ENCODE data around the gene USH2A.

DNA sequence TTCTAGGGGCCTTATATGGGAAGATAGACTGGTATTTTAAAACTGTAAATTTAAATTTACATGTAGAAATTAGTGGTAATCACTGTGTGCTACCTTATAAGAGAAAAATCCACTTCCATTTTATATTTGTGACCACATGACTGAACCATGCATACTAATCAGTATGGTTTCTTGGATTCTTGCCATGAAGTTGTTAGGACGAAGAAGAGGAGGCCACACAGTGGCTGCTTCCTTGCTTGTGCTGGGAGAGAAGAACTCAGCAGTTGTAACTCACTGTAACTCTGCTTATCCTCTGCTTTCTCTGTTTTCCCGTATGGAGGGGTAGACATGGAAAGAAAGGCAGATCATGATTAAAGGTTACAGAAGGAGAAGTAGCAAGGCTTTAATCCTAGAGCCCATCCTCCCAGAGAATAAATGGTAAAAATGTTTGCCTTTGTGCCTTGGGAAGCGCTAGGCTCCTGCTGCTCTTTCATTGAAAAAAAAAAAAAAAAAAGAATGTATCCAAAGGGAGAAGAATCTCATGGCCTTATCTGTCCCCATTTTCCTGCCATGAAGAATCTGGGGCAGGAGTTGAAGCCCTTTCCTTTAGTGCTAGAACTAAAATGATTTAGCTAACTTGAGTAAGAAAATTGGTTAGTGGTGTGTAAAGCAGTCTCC, 823.7 kb downstream of the USH2A start:
- TF ChIP-seq POLR2A (IDR thresholded peaks at IDR 0.05), result no peak
- TF ChIP-seq, protein P1, sequence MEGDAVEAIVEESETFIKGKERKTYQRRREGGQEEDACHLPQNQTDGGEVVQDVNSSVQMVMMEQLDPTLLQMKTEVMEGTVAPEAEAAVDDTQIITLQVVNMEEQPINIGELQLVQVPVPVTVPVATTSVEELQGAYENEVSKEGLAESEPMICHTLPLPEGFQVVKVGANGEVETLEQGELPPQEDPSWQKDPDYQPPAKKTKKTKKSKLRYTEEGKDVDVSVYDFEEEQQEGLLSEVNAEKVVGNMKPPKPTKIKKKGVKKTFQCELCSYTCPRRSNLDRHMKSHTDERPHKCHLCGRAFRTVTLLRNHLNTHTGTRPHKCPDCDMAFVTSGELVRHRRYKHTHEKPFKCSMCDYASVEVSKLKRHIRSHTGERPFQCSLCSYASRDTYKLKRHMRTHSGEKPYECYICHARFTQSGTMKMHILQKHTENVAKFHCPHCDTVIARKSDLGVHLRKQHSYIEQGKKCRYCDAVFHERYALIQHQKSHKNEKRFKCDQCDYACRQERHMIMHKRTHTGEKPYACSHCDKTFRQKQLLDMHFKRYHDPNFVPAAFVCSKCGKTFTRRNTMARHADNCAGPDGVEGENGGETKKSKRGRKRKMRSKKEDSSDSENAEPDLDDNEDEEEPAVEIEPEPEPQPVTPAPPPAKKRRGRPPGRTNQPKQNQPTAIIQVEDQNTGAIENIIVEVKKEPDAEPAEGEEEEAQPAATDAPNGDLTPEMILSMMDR (IDR thresholded peaks at IDR 0.05), result no peak

Data from adrenal gland (tissue), 5 donors.